ENCODE results near the gene SLF2. TPM values are rescaled to one million over a fixed set of nuclear protein-coding genes. Genes with fewer than 3 reads are reported as not detected.

SLF2 gene
- total and polyA plus RNA-seq, 8 donors, result 2.3 to 49.9 (median 14.4) TPM

DNA sequence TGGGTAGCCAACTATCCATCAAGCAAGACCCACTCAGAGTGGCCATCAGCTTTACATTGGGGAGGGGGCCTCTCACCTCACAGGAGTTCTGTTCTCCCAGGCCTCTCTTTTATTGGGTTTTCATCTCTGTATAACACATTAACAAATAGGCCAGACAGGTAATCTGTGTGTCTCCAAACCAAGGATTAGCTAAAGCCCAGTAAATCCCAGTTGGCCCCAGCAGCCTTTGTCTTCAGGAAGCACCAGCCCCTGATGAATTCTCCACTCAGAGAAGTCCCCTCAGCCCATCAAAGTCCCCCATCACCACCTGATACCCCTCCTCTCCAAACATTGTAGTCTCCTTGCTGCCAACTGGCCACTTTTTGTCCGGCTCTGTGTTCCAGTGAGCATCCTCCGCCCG is 16.9 kb upstream of the SLF2 start:
- intact Hi-C loops (cut with DNase I; ENCODE audit: low total_unique reads), result no loop called here
- Histone ChIP-seq H3K4me1 (no peaks in the 10 kb centered on the region), H3K36me3 (no peaks in the 10 kb centered on the region), H3K27me3 (peaks cover 0 to 58% (median 12%) of the 10 kb centered on the region in 3 donors), H3K9me3 (no peaks in the 10 kb centered on the region), H3K4me3 (no peak overlapping the region), H3K27ac (no peak overlapping the region)
- 90 to 97% (median 94%) methylated on average over 3 of the region's 3 CpGs for WGBS, 5 donors
- TF ChIP-seq, protein P1, sequence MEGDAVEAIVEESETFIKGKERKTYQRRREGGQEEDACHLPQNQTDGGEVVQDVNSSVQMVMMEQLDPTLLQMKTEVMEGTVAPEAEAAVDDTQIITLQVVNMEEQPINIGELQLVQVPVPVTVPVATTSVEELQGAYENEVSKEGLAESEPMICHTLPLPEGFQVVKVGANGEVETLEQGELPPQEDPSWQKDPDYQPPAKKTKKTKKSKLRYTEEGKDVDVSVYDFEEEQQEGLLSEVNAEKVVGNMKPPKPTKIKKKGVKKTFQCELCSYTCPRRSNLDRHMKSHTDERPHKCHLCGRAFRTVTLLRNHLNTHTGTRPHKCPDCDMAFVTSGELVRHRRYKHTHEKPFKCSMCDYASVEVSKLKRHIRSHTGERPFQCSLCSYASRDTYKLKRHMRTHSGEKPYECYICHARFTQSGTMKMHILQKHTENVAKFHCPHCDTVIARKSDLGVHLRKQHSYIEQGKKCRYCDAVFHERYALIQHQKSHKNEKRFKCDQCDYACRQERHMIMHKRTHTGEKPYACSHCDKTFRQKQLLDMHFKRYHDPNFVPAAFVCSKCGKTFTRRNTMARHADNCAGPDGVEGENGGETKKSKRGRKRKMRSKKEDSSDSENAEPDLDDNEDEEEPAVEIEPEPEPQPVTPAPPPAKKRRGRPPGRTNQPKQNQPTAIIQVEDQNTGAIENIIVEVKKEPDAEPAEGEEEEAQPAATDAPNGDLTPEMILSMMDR (IDR thresholded peaks at IDR 0.05), result no peak
- TF ChIP-seq EP300 (IDR thresholded peaks at IDR 0.05) (no peak), POLR2A (IDR thresholded peaks at IDR 0.05) (no peak), POLR2AphosphoS5 (IDR thresholded peaks at IDR 0.05) (no peak)
- no peak for DNase-seq

DNA sequence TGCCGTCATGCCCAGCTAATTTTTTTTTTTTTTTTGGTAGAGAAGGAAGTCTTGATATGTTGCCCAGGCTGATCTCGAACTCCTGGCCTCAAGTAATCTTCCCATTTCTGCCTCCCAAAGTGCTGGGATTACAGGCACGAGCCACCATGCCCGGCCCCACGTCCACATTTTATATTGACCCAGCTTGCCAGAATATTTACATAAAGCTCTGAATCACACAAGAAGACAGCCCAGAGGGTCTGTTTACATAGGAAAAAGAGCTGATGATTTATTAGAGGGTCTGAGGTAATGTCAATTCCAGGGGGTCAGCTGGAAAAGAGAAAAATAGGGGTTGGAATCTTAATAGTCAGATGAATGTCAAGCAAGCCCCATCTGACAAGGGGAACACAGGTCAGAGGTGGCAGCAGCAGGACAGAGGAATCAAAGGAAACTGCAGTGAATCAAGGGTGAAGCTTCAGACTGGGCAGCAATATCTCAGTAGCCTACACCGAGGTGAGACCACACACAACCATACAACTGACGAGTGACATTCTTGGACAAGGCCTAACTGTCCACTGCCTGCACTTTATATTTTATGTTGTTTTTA is 15.8 kb upstream of the SLF2 start:
- Histone ChIP-seq H3K36me3 (no peaks in the 10 kb centered on the region), H3K27me3 (peaks cover 0 to 61% (median 7%) of the 10 kb centered on the region in 3 donors), H3K4me1 (no peaks in the 10 kb centered on the region), H3K27ac (no peak overlapping the region), H3K9me3 (no peaks in the 10 kb centered on the region), H3K4me3 (no peak overlapping the region)
- intact Hi-C loops (cut with DNase I; ENCODE audit: low total_unique reads), result no loop called here
- TF ChIP-seq POLR2A (IDR thresholded peaks at IDR 0.05) (no peak), POLR2AphosphoS5 (IDR thresholded peaks at IDR 0.05) (no peak), EP300 (IDR thresholded peaks at IDR 0.05) (no peak)
- TF ChIP-seq, protein P1 (IDR thresholded peaks at IDR 0.05), result no peak
- 43 to 56% (median 48%) methylated on average over 7 of the region's 7 CpGs for WGBS, 5 donors
- no peak for DNase-seq

DNA sequence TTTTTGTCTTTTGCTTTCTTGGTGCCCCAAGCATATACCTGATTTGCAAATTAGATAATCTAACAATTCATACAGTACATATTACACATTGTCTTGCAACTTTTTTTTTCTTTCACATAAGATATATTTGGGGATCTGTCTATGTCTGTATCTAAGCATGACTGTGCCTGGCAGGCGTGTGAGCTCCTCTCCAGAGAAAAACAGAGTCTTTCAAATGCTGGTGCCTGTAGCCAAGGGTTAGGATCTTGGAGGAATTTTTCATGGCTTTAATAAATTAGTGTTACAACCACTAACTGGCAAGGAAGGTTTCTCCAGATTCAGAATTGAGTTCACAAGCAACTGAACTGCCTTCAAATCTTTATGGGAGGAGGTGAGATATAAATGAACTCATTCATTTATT is 14.8 kb upstream of the SLF2 start:
- no peak overlapping the region for H3K4me3 ChIP-seq
- no peak overlapping the region for H3K27ac ChIP-seq
- no peaks in the 10 kb centered on the region for H3K36me3 ChIP-seq
- no peaks in the 10 kb centered on the region for H3K4me1 ChIP-seq
- peaks cover 0 to 60% (median 7%) of the 10 kb centered on the region in 3 donors for H3K27me3 ChIP-seq
- no peak for TF ChIP-seq POLR2A (IDR thresholded peaks at IDR 0.05)
- TF ChIP-seq POLR2AphosphoS5 (IDR thresholded peaks at IDR 0.05), result no peak
- no peak for TF ChIP-seq EP300 (IDR thresholded peaks at IDR 0.05)
- TF ChIP-seq, protein P1 (IDR thresholded peaks at IDR 0.05), result no peak
- DNase-seq, result no peak
- H3K9me3 ChIP-seq, result no peaks in the 10 kb centered on the region
- WGBS, 5 donors, result 0 to 95% (median 82%) methylated on average over 1 of the region's 1 CpG
- intact Hi-C loops (cut with DNase I; ENCODE audit: low total_unique reads), result no loop called here

DNA sequence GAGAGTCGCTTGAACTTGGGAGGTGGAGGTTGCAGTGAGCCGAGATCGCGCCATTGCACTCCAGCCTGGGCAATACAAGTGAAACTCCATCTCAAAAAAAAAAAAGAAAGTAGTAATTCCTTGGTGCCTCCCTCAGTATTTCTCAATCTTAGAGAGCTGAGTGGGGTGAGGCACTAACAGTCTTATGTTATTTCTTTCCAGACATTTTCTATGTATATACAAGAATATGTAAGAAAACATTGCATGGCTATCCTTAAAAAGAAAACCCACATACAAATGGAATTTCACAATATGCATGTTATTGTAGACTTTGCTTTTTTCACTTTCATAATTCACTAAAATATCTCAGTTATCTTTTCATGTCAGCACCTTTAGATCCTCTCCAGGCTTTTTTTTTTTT is 13.6 kb upstream of the SLF2 start:
- TF ChIP-seq EP300 (IDR thresholded peaks at IDR 0.05) (no peak), POLR2A (IDR thresholded peaks at IDR 0.05) (no peak), POLR2AphosphoS5 (IDR thresholded peaks at IDR 0.05) (no peak)
- TF ChIP-seq, protein P1 (IDR thresholded peaks at IDR 0.05), result no peak
- Histone ChIP-seq H3K27me3 (peaks cover 0 to 55% (median 7%) of the 10 kb centered on the region in 3 donors), H3K27ac (no peak overlapping the region), H3K9me3 (no peaks in the 10 kb centered on the region), H3K36me3 (no peaks in the 10 kb centered on the region), H3K4me1 (no peaks in the 10 kb centered on the region), H3K4me3 (no peak overlapping the region)
- intact Hi-C loops (cut with DNase I; ENCODE audit: low total_unique reads), result no loop called here
- WGBS, 5 donors, result 62 to 96% (median 93%) methylated on average over 4 of the region's 4 CpGs
- no peak for DNase-seq

Measured in stomach (tissue), 9 donors.